IPS-NIHi7 (cell line): ENCODE data around the gene ZNF263.
A peak's percentile ranks its signal among the peaks of the same experiment; 100 is the strongest.

Experiments
- DNase-seq: peaks from one replicate; pipeline ENCODE4 v3.0.0; 2012; ENCODE audit warnings: mixed read lengths; ENCODE audit errors: extremely low spot score

The ZNF263 gene

DNA sequence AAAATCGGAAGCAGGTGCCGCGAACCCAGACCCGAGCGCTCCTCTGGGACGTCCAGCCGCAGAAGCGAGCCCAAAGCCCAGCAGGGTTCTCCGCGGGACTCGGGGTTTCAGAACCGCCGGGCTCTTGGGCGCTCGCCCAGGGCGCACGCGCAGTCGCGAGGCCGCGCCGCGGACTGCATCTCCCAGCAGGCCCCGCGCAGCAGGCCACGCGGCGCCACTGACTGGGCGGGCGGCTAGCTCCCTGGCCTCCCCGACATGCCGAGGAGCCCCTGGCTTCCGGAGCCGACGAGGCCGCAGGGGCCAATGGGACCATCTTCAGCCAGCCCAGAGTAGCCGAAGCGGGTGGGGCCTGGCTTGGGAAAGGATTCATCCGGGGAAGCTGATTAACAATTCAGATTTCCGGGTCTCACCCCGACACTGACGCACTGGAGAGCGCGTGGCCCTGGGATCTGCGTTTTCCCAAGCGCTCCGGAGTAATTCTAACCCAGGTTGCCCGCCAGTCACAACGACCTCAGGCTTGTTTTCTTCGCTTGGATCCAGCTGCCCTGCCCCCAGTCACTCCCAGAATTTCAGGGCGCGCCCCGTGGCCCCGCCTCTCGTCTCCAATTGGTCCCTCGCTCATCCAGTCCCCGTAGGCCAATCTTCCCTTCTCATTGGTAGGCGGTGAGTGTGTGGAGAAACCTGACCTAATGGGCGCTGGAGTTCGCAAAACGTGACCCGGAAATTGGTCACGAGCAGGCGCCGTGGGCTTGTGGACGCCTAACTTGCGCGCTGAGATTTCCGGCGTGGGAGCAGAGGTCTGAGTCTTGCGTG, at the start of gene ZNF263:
TSS of gene ZNF263 (plus strand) at position 762 of the 813 bp plus-strand sequence. CDS start 328 bp downstream, outside the sequence.
- peak; percentile 97 for DNase-seq

DNA sequence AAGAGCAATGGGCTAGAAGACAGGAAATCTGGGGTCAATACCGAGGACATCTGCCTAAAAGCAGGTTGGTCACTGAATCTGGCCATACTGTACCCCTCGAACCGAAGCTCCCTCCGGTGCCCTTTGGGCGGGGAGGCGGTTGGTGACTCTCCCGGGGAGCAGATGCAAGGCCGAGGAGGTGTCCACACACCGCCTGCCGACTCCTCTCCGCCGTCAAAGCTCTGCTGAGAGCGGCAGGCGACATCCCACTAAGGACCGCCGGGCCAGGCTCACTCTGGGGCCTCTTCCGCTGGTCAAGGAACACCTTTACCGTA, 48.8 kb upstream of the ZNF263 start:
- no peak for DNase-seq

DNA sequence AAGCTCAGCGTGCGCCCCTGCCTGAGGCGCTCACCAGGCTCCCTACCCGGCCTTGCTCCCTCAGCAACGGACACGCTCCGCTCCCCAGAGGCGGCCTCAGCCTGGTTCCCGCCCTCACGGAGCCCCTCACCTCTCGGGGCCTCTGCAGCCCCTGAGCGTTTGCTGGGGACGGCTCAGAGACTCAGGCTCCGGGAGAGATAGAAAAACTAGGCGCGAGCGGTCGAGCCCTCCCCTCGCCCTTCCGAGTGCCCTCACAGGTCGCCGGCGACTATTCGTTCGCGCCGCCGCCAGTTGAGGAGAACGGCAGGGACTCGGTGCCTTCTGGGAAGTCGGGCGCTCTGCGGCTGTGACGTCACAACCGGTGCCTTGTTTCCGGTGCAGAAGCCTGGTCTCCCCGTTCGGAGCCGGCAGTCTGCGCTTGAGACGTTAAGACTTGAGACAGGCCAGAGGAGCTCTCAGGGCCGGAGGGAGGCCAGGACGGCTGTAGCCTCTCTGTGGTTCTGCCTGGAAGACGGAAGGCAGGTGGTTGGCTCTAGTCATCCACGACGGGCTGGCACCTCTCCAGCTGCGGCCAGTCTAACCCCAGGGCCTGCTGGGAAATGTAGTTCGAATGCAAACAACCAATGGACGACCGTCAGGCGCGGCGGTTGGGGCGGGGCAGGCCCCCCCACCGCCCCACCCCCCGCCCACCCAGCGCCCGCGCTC, 48.3 kb upstream of the ZNF263 start, which contains the start of gene ZNF200:
TSS of gene ZNF200 (minus strand) at position 302 of the 705 bp plus-strand sequence. CDS start 1,403 bp downstream, outside the sequence.
- peak; percentile 98 for DNase-seq

DNA sequence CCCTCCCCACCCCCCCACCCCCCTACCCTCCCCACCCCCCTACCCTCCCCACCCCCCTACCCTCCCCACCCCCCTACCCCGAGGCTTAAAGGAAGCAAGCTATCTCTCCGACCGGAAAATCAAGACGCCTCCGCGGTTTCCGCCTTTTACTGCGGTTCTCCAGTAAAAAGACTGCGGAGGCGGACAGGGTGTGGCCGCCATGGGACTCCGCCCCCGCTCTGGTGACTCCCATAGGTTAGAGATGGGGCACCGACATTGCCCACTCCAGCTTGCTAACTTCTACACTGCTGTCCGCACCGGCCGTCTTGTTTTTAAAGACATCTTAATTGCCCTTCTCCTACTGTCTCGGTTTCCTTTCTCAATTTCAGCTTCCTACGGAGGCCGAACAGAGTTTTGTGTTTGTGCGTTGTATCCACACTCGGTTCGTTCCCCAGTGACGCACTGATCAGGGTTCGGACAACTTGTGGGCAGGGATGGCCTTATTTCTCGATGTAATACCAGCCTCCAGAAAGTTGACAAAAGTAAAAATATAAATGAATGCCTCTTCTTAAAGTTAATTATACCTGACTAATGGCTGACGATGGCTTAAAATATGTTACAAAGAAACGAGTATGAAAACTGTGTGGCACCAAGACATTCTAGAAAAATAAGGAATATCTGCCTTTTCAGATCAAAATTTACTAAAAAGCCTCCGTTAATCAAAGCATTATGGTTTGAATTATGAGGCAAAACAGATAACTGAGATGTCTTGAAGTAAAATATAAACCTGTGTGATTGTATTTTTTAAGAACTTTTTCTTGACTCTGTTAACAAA, 47.2 kb upstream of the ZNF263 start:
- no peak for DNase-seq

DNA sequence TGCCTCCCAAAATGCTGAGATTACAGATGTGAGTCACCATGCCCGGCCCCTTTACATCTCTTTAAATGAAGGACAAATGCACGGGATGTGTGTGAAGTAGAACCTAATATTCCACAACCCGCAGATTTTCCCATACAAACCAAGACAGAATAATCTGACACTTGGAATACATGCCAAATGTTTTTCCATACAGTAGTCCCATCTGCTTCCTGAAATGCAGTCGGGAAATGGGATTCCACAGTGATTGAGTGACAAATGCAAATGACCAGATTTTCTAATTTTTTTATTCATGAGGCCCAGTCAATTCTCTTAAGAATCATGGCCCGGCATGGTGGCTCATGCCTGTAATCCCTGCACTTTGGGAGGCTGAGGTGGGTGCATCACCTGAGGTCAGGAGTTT, 41.5 kb upstream of the ZNF263 start:
- no peak for DNase-seq

DNA sequence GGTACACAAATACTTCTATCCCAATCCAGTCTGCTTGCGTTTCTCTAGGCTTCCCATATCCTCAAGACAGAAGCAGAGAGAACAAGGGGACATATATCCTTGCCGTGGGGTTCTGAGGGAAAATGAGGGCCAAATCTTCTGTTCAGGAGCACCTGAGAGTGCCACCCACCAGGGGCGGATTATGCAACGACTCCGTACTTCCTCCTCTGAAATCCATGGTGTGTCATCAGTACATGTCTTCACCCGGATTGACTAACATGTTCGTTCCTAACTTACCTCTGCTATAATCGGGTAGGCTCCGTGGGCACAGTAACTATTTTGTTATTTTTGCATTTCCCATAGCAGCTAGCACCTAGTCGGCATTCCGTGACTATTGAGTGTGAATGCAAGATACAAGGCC, 40.6 kb upstream of the ZNF263 start:
- DNase-seq = no peak

DNA sequence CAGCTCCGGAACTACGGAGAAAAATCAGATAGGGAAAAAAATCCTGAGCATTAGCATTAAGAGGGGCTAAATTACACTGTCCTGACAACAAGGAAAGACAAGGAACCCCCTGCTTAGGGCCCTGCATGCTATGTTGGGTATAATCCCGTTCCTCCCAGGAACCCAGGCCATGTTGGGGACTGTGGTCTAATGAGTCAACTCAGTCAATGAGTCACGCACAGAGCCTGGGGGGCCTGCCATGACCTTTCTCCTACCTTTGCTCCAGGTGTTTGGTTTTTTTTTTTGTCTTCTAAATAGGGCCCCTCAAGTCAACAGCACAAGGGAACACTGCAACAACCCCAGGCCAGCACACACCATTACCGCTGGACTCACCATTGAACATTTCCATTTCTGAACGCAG, 39.4 kb upstream of the ZNF263 start:
- no peak for DNase-seq

DNA sequence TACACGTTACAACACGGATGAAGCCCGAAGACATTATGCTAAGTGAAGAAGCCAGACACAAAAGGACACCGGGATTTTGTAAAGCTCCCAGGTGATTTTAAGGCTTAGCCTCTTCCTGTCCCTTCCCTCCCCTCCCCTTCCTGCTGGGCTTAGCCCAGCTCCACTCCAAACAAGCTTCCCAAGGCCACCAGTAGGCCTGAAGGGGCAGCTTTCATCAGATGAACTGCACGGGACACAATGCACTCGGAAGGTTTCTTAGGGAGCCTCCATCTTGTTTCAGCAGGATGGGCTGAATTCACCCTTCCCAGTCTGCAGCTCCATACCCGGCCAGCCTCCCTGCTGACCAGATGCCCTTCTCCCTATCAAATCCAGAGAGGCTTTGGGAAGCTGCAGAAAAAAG, 37.3 kb upstream of the ZNF263 start:
- DNase-seq = no peak

DNA sequence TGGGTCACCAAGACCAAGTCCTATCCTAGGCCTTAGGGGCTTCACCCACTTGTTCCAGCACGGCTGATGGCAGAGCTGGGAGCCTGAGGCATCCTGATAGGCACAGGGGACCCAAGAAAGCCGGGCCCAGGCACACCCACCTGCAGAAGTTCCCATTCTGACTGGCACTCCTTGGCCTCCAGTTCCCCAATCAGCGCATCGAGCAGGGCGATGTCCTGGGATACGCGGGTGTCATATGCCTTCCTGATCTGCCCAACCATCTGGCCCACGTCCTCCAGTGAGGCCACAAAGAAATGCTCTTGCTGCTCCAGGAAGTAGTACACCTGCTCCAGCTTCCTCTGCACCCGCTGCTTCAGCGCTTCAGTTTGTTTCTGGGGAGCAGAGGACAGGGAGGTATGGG, 36.4 kb upstream of the ZNF263 start:
- DNase-seq = no peak

DNA sequence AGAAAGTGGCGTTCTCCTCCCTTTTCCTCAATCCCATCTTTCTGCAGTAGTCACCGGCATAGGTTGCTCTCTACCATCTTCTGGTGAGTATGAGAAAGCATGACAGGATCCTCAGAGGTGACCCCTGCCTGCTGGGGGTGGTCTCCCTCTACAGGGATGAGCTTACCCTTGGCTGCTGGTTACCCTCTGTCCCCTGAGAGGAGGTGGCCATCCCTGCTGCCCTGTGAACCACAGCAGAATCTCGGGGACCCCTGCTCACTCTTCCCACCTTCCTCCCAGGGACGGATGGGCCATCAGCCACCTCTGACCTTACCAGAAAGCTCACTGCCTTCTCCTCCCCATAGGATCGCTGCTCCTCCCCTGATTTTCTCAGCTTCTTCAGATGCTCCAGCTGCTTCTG, 34.7 kb upstream of the ZNF263 start:
- no peak for DNase-seq

DNA sequence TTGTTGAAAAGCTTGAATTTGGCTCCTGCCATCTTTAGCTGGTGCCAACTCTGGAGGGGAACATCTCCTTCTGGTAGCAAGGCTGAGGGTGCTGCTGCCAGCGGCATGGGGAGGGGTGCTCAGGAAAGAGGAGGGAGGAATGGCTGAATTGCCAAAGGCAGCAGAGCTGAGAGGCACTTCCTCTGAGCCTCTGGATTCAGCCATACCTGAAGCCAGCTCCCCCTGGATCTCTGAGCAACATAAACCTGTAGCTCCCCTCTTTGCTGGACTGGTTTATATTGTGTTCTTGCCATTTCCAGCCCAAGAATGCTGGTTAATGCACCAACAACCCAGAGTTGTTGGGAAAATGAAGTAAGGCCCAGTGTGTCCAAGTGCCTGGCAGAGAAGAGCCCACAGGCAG, 34.3 kb upstream of the ZNF263 start:
- no peak for DNase-seq

DNA sequence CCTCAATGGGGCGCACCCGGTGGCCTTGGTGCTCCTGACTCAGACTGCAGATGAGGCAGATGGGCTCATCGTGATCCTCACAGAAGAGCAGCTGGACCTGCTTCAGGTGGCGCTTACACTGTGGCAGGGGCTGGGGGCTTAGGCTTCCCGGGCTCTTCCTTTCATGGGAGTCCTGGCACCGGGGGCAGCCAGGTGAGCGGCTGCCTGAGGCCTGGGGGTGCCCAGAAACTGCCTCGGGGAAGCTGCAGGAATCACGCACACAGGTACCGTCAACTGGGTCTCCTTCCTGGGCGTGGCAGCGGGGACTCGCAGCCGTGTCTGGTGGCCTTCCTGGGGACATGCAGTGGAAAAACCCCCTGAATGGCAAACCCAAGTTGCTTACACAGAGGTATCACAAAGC, 33.8 kb upstream of the ZNF263 start:
- no peak for DNase-seq

DNA sequence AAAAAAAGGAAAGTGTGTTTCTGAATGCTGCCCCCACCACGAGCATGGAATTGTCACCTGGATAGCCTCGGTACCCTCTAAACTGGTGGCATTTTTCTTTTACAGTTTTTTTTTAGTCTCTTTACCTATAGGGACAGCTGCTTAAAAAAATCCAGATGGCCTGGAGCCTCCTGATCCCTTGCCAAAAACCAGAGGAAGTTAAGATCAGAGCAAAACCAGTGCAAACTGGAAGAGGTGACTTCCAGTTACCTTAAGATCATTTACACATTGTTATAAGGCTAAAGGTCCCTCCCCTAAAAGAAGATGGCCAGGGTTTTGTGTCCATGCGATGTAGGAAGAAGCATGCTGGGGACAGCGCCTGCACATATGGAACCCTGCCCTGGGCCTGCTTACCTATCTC, 30.3 kb upstream of the ZNF263 start:
- no peak for DNase-seq

DNA sequence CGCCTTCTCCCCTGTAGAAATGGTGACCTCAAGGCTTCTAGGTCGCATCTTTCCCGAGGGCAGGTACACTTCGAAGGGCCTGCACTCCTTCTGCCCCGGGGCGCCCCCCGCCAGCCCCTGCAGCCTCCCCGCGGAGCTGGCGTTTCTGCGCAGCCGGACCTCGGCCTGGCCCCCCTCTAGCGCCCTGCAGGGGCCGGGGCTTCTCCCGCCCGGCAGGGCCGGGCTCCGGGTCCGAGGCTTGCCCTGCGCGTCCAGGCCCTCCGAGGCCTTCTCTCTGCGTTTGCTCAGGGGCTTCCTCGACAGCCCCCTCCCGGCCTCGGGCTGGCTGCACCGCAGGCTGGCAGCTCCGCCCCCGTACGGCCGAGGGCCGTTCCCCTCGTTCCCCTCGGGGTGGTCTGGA, 29.0 kb upstream of the ZNF263 start:
- DNase-seq = no peak

DNA sequence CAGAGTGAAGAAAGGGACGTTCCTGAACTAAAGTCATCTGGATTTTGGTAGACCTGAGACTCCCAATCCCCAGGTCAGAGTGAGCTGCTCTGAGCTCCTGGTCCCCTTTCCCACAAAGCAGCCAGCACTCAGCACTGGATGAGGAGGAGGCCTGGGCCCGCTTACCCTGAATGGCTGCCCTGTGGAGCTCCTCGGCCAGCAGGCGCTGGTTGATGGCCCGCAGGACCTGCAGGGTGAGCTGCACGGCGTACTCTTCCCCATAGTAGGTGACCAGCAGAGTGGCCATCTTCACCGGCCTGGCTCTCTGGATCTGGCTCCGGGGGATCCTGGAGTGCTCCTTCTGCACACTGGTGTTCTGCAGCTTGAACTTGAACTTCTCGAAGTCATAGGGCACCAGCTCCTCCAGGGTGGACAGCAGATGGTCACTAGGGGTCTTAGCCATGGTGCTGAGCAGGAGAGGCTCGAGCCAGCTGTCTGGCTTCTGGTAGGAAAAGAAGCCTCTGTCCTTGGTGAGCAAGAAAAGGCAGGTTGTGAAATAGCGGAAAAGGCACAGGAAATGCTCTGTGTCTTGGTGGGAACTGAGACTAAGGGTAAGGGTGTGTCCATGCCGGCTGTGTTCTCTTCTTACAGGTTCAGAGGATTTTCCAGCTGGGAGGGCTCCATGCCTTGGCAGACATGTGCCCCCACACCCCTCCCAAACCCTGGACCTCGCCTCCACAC, 27.0 kb upstream of the ZNF263 start, which contains the start of gene MEFV:
TSS of gene MEFV (minus strand) at position 488 of the 720 bp plus-strand sequence. CDS start at position 442, 46 bp downstream.
- DNase-seq = no peak

DNA sequence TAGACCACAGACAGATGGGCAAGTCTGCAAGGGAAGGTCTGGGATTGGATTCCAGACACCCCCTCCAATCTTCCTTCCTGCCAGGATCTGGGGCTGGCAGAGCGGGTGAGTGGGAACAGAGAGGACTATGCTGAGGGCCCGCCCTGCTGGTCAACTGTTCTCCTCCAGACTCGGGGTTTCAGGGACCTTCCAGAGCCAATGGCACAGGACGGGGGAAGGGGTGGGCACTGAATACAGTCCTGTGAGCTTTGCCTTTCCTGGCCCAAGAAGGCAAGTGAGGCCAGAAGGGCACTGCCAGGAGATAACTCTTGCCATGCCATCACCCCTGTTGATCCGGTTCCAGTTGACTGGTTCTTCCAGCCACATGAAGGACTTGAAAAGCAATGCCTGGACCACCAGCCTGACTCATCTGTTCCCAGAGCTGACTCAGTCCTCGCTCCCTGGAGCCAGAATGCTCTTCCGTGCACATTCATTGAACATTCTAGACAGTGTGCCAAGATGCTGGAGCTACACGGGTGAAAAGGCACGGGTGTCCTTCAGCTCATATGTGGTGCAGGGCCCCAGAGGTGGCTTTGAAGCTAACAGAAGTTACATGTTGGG, 26.3 kb upstream of the ZNF263 start:
- no peak for DNase-seq

DNA sequence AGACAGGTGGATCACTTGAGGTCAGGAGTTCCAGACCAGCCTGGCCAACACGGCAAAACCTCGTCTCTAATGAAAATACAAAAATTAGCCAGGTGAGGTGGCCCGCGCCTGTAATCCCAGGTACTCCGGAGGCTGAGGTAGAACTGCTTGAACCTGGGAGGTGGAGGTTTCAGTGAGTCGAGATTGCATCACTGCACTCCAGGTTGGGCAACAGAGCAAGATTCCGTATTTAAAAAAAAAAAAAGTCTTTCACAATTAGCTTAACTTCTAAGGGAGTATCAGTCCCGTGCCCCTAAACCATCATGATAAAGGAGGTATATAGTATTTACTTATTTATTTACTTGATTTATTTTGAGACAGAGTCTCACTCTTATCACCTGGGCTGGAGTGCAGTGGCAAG, 23.5 kb upstream of the ZNF263 start:
- no peak for DNase-seq

DNA sequence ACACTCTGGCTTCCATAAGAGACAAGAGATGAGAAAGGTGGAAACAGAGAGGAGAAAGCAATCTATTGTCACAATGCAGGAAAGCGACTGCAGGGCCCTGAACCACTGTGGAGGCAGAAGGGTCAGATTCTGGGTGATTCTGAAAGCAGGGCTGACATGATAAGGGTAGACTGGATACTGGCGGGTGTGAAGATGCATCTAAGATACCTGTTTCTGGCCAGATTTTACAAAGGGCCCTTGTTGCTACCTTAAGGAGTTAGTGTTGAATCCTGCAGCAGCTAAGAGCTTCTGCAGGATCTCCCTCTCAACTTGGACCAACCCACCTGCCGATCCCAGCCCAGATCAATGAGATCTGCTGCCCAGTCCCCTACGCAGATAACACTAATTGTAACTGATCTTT, 20.8 kb upstream of the ZNF263 start:
- DNase-seq = no peak

DNA sequence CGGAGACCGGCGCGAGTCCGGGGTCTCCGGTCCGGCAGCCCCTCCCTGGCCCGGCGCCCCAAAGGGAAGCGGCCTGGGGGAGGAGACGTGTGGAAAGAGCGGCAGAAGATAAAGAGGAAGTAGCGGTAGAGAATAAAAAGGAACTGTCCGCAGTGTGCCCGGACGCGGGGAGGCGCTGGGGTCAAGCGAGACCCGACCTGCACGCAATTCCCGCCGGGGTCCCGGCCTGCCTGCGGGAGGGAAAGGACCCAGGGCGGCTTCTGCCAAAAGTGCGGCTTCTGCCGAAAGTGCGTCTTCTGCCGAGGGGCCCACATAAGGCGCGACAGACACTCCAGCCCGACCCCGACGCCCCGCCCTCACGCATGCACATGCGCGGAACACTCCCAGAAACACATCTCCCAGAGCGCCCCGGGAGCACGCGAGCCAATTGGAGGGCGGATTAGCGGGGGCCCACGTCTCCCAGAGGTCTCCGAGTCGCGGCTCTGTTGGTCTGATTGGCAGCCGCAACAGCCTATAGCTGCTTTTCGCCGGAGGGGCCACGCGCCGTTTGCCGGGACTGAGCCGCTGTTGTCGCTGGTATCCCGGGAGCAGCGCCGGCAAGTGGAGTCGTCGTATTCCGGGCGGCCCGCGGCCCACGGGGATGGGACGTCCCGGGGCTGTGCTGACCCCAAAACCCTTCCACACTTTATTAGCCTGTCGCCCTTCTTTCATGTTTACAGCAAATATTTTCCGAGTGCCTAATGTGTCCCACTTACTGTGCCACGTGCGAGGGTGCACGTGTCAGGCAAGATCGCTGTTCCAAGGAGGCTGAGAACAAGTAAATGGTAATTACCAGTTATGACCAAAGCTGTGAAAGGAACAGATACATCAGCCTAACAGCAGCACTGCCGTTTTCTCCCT, 18.9 kb upstream of the ZNF263 start:
- DNase-seq = peak; percentile 97

DNA sequence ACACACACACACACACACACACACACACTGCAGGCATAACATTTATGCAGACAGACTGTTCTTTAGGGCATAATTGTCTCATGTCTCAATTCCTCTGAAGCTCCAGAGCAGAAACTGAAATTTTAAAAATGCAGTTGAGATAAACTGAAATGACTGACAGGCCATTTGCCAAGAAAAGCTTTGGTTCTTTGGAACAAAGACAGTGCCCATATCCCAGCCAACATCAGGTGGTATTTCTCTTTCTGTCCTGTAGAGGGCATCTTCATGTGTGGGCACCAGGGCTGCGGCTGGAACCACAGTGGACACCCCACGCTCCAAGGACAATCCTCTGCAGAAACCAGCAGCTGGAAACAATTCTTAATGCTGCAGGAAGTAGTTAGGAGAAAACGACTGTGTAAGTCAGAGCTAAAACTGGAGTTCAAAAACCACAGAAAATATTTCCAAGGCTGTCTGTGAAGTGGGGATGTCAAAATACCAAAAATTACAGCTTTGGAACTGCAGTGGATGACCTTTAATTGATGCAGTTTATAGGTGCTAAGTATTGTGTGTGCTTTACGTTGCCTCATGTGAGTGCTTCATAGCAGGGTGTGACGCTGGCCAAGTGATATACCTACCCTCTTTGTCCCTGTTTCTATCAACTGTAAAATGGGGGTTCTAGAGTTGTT, 16.3 kb upstream of the ZNF263 start:
- peak; percentile 35 for DNase-seq
